ENCODE data around the gene NIPBL. TPM values are rescaled to one million over a fixed set of nuclear protein-coding genes. Genes with fewer than 3 reads are reported as not detected.

NIPBL gene
- total RNA-seq, 1 experiment from 2014 or later, result 69.5 TPM

- DNase-seq (ENCODE audit: low spot score), result no peak
- ChIA-PET CTCF (interaction anchor here (1.0 kb wide), 1 partner anchor 11 kb away, joined by 3 read pairs; no protein-coding TSS in a partner anchor), POLR2A (ENCODE audit: low non-redundant PET) (no interaction called here)
- no peaks in the 10 kb centered on the region for H3K9me3 ChIP-seq (ENCODE audit: low read depth, low read length, poor library complexity, severe bottlenecking)
- H3K4me3 ChIP-seq (ENCODE audit: low read depth, low read length, poor library complexity, severe bottlenecking), result no peak overlapping the region
- peaks cover 22% of the 10 kb centered on the region for H3K4me1 ChIP-seq (ENCODE audit: insufficient read depth, low read length, poor library complexity, severe bottlenecking)
- no TSS peak for BruUV-seq (replicated peaks)
- TF ChIP-seq EZH2 (IDR thresholded peaks at IDR 0.05; ENCODE audit: borderline replicate concordance, low read depth, low read length, poor library complexity, severe bottlenecking), result no peak
- TF ChIP-seq, protein P1, sequence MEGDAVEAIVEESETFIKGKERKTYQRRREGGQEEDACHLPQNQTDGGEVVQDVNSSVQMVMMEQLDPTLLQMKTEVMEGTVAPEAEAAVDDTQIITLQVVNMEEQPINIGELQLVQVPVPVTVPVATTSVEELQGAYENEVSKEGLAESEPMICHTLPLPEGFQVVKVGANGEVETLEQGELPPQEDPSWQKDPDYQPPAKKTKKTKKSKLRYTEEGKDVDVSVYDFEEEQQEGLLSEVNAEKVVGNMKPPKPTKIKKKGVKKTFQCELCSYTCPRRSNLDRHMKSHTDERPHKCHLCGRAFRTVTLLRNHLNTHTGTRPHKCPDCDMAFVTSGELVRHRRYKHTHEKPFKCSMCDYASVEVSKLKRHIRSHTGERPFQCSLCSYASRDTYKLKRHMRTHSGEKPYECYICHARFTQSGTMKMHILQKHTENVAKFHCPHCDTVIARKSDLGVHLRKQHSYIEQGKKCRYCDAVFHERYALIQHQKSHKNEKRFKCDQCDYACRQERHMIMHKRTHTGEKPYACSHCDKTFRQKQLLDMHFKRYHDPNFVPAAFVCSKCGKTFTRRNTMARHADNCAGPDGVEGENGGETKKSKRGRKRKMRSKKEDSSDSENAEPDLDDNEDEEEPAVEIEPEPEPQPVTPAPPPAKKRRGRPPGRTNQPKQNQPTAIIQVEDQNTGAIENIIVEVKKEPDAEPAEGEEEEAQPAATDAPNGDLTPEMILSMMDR (conservative IDR thresholded peaks at IDR 0.05; ENCODE audit: low read depth, low read length), result no peak
- H3K36me3 ChIP-seq (ENCODE audit: insufficient read depth, low read length, poor library complexity, severe bottlenecking), result no peaks in the 10 kb centered on the region
- no peak overlapping the region for H3K27ac ChIP-seq (ENCODE audit: low read depth, low read length, poor library complexity, severe bottlenecking)
- no peaks in the 10 kb centered on the region for H3K27me3 ChIP-seq (replicated peaks; ENCODE audit: insufficient read depth, low read depth, low read length, poor library complexity)
- intact Hi-C loops (cut with micrococcal nuclease; ENCODE audit: unreplicated experiment), result no loop called here
These were observed 67.5 kb downstream of the NIPBL start for GRCh38 chr5:36944024-36944423.

DNA sequence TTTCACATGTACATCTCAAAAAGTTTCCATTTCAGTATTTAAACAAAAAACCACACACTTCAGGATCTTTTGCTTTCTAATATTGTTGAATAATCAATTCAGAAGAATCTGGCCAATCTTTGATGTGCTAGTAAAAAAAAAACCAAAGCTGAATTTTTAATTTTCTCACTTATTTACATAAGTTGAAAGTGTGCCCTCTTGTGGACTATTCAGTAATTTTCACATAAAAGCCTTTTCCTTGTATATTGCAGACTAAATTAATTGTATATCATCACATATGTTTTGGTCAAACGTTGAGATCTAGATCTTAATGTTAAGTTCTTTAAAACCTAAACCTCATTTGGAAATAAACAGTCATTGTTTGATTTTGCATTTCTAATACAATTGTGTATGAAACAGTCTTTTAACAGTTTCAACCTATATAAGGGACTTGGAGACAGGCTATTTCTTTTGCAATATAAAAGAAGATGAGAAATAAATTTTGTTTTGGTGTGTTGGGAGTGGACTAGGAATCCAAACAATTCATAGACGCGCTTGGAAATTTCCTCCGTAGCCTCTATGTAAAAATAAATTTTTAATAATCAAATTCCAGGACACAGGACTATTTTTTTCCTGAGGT lies 68.1 kb downstream of the NIPBL start:
- Histone ChIP-seq H3K27me3 (replicated peaks; ENCODE audit: insufficient read depth, low read depth, low read length, poor library complexity) (no peaks in the 10 kb centered on the region), H3K4me3 (ENCODE audit: low read depth, low read length, poor library complexity, severe bottlenecking) (no peak overlapping the region), H3K36me3 (ENCODE audit: insufficient read depth, low read length, poor library complexity, severe bottlenecking) (no peaks in the 10 kb centered on the region), H3K4me1 (ENCODE audit: insufficient read depth, low read length, poor library complexity, severe bottlenecking) (peaks cover 25% of the 10 kb centered on the region), H3K27ac (ENCODE audit: low read depth, low read length, poor library complexity, severe bottlenecking) (no peak overlapping the region), H3K9me3 (ENCODE audit: low read depth, low read length, poor library complexity, severe bottlenecking) (no peaks in the 10 kb centered on the region)
- intact Hi-C loops (cut with micrococcal nuclease; ENCODE audit: unreplicated experiment), result loop anchor here (5.0 kb wide), 1 partner anchor 67 kb away; the partner anchor contains the start of gene NIPBL
- BruUV-seq (replicated peaks), result no TSS peak
- POLR2A ChIA-PET (ENCODE audit: low non-redundant PET), result interaction anchor here (0.6 kb wide), 1 partner anchor 287 kb away, joined by 9 read pairs; no protein-coding TSS in a partner anchor
- DNase-seq (ENCODE audit: low spot score), result peak; percentile 80
- CTCF ChIA-PET, result interaction anchor here (0.6 to 1.0 kb wide), 2 partner anchors 11 to 199 kb away, joined by 3 read pairs; no protein-coding TSS in a partner anchor
- TF ChIP-seq EZH2 (IDR thresholded peaks at IDR 0.05; ENCODE audit: borderline replicate concordance, low read depth, low read length, poor library complexity, severe bottlenecking), result no peak
- TF ChIP-seq, protein P1 (conservative IDR thresholded peaks at IDR 0.05; ENCODE audit: low read depth, low read length), result peak; percentile 72

- Histone ChIP-seq H3K9me3 (ENCODE audit: low read depth, low read length, poor library complexity, severe bottlenecking) (no peaks in the 10 kb centered on the region), H3K4me3 (ENCODE audit: low read depth, low read length, poor library complexity, severe bottlenecking) (no peak overlapping the region), H3K27me3 (replicated peaks; ENCODE audit: insufficient read depth, low read depth, low read length, poor library complexity) (no peaks in the 10 kb centered on the region), H3K36me3 (ENCODE audit: insufficient read depth, low read length, poor library complexity, severe bottlenecking) (no peaks in the 10 kb centered on the region), H3K27ac (ENCODE audit: low read depth, low read length, poor library complexity, severe bottlenecking) (no peak overlapping the region), H3K4me1 (ENCODE audit: insufficient read depth, low read length, poor library complexity, severe bottlenecking) (peaks cover 35% of the 10 kb centered on the region)
- ChIA-PET CTCF (interaction anchor here (0.6 kb wide), 1 partner anchor 162 kb away, joined by 3 read pairs; no protein-coding TSS in a partner anchor), POLR2A (ENCODE audit: low non-redundant PET) (no interaction called here)
- TF ChIP-seq EZH2 (IDR thresholded peaks at IDR 0.05; ENCODE audit: borderline replicate concordance, low read depth, low read length, poor library complexity, severe bottlenecking), result no peak
- TF ChIP-seq, protein P1 (conservative IDR thresholded peaks at IDR 0.05; ENCODE audit: low read depth, low read length), result no peak
- no TSS peak for BruUV-seq (replicated peaks)
- DNase-seq (ENCODE audit: low spot score), result no peak
- intact Hi-C loops (cut with micrococcal nuclease; ENCODE audit: unreplicated experiment), result loop anchor here (5.0 kb wide), 1 partner anchor 68 kb away; the partner anchor contains the start of gene NIPBL
These were observed 69.1 kb downstream of the NIPBL start for GRCh38 chr5:36945687-36946086.
